Measurements from ENCODE around the gene VEGFC.

GRCh38 chr4:176636292-176636691 lies 156.4 kb downstream of the VEGFC start:
- TF ChIP-seq EZH2 (IDR thresholded peaks at IDR 0.05; ENCODE audit: borderline replicate concordance, insufficient read depth, low read depth, low read length, poor library complexity, severe bottlenecking) (no peak), CTCF (IDR thresholded peaks at IDR 0.05) (no peak)

Measured in B cell (primary cell).